Parathyroid adenoma (tissue), 2 donors: ENCODE results near the gene MYO6.

Source experiments
- H2AFZ ChIP-seq: fragments of 300-600 bp; sonication (generic); one replicate; pipeline ENCODE4 v1.7.0; 2017; ENCODE audit warnings: antibody characterized with exemption, mild to moderate bottlenecking
- H3K27ac ChIP-seq: fragments of 300-600 bp; sonication (generic); one replicate; pipeline ENCODE4 v1.7.0; 2017
- H3K27me3 ChIP-seq: fragments of 300-600 bp; sonication (generic); one replicate; pipeline ENCODE4 v1.7.0; 2017; ENCODE audit warnings: low read length; ENCODE audit not compliant: control insufficient read depth, insufficient read depth
- H3K36me3 ChIP-seq: fragments of 300-600 bp; sonication (generic); one replicate; pipeline ENCODE4 v1.7.0; 2017; ENCODE audit warnings: low read length; ENCODE audit not compliant: control insufficient read depth, insufficient read depth
- H3K4me1 ChIP-seq: fragments of 300-600 bp; sonication (generic); one replicate; pipeline ENCODE4 v1.7.0; 2017; ENCODE audit warnings: control low read depth
- H3K4me2 ChIP-seq: fragments of 300-600 bp; sonication (generic); one replicate; pipeline ENCODE4 v1.7.0; 2017; ENCODE audit warnings: low read length
- H3K4me3 ChIP-seq: fragments of 300-600 bp; sonication (generic); one replicate; pipeline ENCODE4 v1.7.0; 2017; ENCODE audit warnings: low read depth, low read length
- H3K79me2 ChIP-seq: fragments of 300-600 bp; sonication (generic); one replicate; pipeline ENCODE4 v1.7.0; 2017; ENCODE audit warnings: control low read depth
- H3K9ac ChIP-seq: fragments of 300-600 bp; sonication (generic); one replicate; pipeline ENCODE4 v1.7.0; 2017; ENCODE audit warnings: mild to moderate bottlenecking
- H3K9me3 ChIP-seq: fragments of 300-600 bp; sonication (generic); one replicate; pipeline ENCODE4 v1.7.0; 2017; ENCODE audit warnings: low read length; ENCODE audit not compliant: control insufficient read depth
- TF ChIP-seq, protein P1 (sequence below): fragments of 300-600 bp; sonication (generic); IDR thresholded peaks from one replicate; pipeline ENCODE4 v1.7.0; 2017; ENCODE audit warnings: antibody characterized with exemption, mild to moderate bottlenecking
- donor health status: primary hyperparathyroidism.

Gene MYO6

DNA sequence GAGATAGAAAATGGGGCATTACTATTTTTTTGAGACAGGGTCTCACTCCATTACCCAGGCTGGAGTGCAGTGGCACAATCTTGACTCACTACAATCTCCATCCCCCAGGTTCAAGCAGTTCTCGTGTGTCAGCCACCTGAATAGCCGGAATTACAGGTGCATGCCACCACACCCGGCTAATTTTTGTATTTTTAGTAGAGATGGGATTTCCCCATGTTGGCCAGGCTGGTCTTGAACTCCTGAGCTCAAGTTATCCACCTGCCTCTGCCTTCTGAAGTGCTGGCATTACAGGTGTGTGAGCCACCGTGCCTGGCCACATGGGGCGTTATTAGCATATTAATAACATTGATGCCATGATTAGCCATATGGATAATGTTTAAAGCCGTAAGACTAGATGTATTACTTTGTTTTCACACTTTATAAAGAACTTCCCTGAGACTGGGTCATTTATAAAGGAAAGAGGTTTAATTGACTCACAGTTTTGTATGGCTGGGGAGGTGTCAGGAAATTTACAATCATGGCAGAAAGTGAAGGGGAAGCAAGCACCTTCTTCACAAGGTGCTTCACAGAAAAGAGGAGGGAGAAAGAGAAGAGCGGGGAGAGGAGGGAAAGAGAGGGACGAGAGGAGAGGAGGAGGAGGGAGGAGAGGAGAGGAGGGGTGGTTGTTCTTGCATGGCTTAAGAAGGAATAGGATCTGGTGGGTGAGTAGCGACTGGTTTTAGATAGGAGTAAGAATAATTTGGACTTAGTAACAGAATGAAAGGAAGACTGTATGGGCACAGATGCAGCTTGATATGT, 51.9 kb downstream of the MYO6 start:
- Histone ChIP-seq H3K4me3 (no peak overlapping the region), H3K4me1 (no peaks in the 10 kb centered on the region), H3K9ac (no peak overlapping the region), H3K27ac (no peak overlapping the region), H3K36me3 (no peaks in the 10 kb centered on the region), H3K4me2 (no peak overlapping the region), H3K9me3 (no peaks in the 10 kb centered on the region), H3K79me2 (peaks cover 10% of the 10 kb centered on the region), H2AFZ (no peak overlapping the region), H3K27me3 (no peaks in the 10 kb centered on the region)
- TF ChIP-seq, protein P1, sequence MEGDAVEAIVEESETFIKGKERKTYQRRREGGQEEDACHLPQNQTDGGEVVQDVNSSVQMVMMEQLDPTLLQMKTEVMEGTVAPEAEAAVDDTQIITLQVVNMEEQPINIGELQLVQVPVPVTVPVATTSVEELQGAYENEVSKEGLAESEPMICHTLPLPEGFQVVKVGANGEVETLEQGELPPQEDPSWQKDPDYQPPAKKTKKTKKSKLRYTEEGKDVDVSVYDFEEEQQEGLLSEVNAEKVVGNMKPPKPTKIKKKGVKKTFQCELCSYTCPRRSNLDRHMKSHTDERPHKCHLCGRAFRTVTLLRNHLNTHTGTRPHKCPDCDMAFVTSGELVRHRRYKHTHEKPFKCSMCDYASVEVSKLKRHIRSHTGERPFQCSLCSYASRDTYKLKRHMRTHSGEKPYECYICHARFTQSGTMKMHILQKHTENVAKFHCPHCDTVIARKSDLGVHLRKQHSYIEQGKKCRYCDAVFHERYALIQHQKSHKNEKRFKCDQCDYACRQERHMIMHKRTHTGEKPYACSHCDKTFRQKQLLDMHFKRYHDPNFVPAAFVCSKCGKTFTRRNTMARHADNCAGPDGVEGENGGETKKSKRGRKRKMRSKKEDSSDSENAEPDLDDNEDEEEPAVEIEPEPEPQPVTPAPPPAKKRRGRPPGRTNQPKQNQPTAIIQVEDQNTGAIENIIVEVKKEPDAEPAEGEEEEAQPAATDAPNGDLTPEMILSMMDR, result no peak

DNA sequence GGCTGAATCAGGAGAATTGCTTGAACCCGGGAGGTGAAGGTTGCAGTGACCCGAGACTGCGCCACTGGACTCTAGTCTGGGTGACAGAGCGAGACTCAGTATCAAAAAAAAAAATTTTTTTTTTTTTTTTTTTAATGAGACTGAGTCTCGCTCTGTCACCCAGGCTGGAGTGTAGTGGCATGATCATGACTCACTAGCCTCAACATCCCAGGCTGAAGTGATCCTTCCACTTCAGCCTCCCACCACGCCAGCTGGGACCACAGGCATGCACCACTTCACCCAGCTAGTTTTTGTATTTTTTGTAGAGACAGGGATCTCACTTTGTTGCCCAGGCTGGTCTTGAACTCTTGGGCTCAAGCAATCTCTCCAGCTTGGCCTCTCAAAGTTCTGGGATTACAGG, 53.3 kb downstream of the MYO6 start:
- H3K27me3 ChIP-seq, result no peaks in the 10 kb centered on the region
- H3K9me3 ChIP-seq, result no peaks in the 10 kb centered on the region
- H3K27ac ChIP-seq, result no peak overlapping the region
- H3K9ac ChIP-seq, result no peak overlapping the region
- TF ChIP-seq, protein P1, result no peak
- H3K36me3 ChIP-seq, result no peaks in the 10 kb centered on the region
- no peaks in the 10 kb centered on the region for H3K4me1 ChIP-seq
- H2AFZ ChIP-seq, result no peak overlapping the region
- H3K4me3 ChIP-seq, result no peak overlapping the region
- H3K4me2 ChIP-seq, result no peak overlapping the region
- peaks cover 10% of the 10 kb centered on the region for H3K79me2 ChIP-seq

DNA sequence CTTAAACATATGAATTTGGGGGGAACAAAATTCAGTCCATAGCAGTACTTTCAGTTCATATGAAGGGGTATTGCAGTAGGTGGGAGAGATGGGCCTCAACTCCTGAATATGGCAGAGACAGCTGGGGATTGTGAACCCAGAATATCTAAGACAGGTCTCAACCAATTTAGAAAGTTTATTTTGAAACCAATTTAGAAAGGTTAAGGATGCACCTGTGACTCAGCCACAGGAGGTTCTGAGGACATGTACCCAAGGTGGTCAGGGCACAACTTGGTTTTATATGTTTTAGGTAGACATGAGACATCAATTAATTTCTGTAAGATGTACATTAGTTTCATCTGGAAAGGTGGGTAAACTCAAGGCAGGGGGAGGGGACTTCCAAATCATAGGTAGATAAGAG, 59.5 kb downstream of the MYO6 start:
- Histone ChIP-seq H3K36me3 (no peaks in the 10 kb centered on the region), H2AFZ (no peak overlapping the region), H3K27me3 (no peaks in the 10 kb centered on the region)

DNA sequence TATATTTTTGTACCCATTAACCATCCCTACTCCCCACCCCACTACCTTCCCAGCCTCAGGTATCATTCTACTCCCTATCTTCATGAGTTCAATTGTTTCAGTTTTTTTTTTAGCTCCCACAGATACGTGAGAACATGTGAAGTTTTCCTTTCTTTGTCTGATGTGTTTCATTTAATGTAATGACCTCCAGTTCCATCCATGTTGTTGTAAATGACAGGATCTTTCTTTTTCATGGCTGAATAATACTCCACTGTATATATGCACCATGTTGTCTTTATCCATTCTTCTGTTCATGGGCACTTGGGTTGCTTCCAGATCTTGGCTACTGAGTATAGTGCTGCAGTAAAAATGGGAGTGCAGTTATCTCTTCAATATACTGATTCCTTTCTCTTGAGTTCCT, 63.5 kb downstream of the MYO6 start:
- H3K4me1 ChIP-seq, result no peaks in the 10 kb centered on the region
- H3K4me2 ChIP-seq, result no peak overlapping the region
- no peak overlapping the region for H3K27ac ChIP-seq
- H3K27me3 ChIP-seq, result no peaks in the 10 kb centered on the region
- no peak overlapping the region for H3K4me3 ChIP-seq
- no peaks in the 10 kb centered on the region for H3K9me3 ChIP-seq
- H3K9ac ChIP-seq, result no peak overlapping the region
- no peaks in the 10 kb centered on the region for H3K79me2 ChIP-seq
- no peaks in the 10 kb centered on the region for H3K36me3 ChIP-seq
- H2AFZ ChIP-seq, result no peak overlapping the region
- TF ChIP-seq, protein P1, result no peak

More for the DNA sequence above, 59.5 kb downstream of the MYO6 start:
- Histone ChIP-seq H3K4me3 (no peak overlapping the region), H3K79me2 (no peaks in the 10 kb centered on the region), H3K9me3 (no peaks in the 10 kb centered on the region), H3K27ac (no peak overlapping the region), H3K9ac (no peak overlapping the region), H3K4me1 (no peaks in the 10 kb centered on the region), H3K4me2 (no peak overlapping the region)
- TF ChIP-seq, protein P1, result no peak
